GM06990 (cell line): Measurements from ENCODE around the gene RALGPS1.

Source experiments
- DNase-seq: peaks from one replicate; pipeline ENCODE4 v3.0.0-alpha.2; 2011; ENCODE audit not compliant: insufficient read length; ENCODE audit errors: extremely low read depth
- H3K27me3 ChIP-seq: replicated peaks from 2 replicates; pipeline ENCODE4 v1.6.0; 2011; ENCODE audit warnings: low read length; ENCODE audit not compliant: control insufficient read depth, insufficient read depth
- H3K36me3 ChIP-seq: 2 replicates; pipeline ENCODE4 v1.5.1; 2011; ENCODE audit warnings: low read length; ENCODE audit not compliant: control insufficient read depth, insufficient read depth
- H3K4me3 ChIP-seq: replicated peaks from 2 replicates; pipeline ENCODE4 v1.5.1; 2011; ENCODE audit warnings: low read depth, mild to moderate bottlenecking, control low read depth, low read length
- CTCF ChIP-seq: IDR thresholded peaks from 2 replicates; pipeline ENCODE4 v1.5.1; 2011; ENCODE audit warnings: low read length, control low read depth, mild to moderate bottlenecking, inconsistent platforms; ENCODE audit not compliant: insufficient read depth, poor library complexity, severe bottlenecking

RALGPS1 gene

GRCh38 chr9:127248241-127248640, 333.7 kb downstream of the RALGPS1 start:
- Histone ChIP-seq H3K36me3 (no peaks in the 10 kb centered on the region), H3K27me3 (no peaks in the 10 kb centered on the region), H3K4me3 (no peak overlapping the region)
- DNase-seq = no peak
- TF ChIP-seq CTCF = no peak

DNA sequence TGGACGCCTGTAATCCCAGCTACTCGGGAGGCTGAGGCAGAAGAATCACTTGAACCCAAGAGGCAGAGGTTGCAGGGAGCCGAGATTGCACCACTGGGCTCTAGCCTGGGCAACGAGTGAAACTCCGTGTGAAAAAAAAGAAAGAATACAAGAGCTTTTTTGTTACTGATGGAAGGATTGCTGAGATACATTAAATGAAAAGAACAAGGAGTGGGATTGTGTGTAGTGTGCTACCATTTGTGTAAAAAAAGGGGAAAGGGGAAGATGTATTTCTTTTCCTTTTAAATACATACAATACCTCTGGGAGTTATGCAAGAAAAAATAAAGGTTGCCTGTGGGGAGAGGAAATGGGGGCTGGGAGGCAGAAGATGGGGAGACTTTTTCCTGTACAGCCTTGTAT, 335.3 kb downstream of the RALGPS1 start:
- Histone ChIP-seq H3K36me3 (no peaks in the 10 kb centered on the region), H3K27me3 (no peaks in the 10 kb centered on the region), H3K4me3 (no peak overlapping the region)
- no peak for TF ChIP-seq CTCF
- DNase-seq = no peak

DNA sequence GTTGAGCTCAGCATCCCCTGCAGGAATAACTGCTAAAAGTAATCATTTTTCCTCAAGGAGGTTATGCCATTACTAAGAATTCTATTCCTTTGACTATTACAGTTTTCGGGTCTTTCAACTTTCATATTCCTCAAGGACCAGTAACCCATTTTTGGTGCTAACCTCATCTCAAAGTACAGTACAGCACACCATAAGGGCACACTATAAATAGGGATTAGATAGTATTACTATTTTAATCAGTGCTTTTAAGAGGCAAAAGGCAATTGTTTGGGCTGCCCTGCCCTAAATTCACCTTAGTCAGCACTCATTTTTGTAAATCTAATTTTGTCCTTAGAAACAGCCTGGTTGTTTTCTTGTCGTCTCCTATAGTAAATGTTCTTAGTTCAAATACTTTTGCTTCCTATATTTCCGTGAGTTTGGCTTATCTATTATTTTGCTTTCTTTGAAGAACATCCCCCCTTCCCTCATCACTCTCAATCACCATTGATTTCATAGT, 336.4 kb downstream of the RALGPS1 start:
- TF ChIP-seq CTCF = no peak
- no peak for DNase-seq
- Histone ChIP-seq H3K36me3 (no peaks in the 10 kb centered on the region), H3K4me3 (no peak overlapping the region), H3K27me3 (no peaks in the 10 kb centered on the region)

GRCh38 chr9:127252410-127253318, 338.1 kb downstream of the RALGPS1 start:
- no peak for DNase-seq
- TF ChIP-seq CTCF = no peak
- Histone ChIP-seq H3K27me3 (no peaks in the 10 kb centered on the region), H3K36me3 (no peaks in the 10 kb centered on the region), H3K4me3 (no peak overlapping the region)

DNA sequence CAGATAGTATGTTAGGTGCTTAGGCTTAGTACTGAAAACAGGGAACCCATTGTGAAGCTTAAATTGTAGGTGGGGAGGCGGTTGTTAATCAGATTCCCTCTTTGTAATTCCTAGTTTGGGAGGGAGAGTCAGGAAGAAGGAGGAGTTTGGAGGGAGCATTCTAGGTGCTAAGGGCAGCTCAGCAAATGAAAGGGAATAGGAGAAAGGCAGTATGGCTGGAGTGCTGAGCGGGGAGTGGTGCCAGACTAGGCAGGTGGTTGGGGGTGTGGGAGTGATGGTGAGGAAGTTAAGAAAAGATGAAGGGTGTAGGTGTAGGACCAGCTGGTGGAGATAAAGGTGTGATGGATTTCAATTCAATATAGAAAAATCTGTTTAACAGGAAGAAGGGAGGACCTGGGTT, 338.9 kb downstream of the RALGPS1 start:
- TF ChIP-seq CTCF = no peak
- DNase-seq = no peak
- H3K4me3 ChIP-seq = no peak overlapping the region
- no peaks in the 10 kb centered on the region for H3K36me3 ChIP-seq
- no peaks in the 10 kb centered on the region for H3K27me3 ChIP-seq
